GM21723 (cell line): ENCODE results near the gene PPP1R13L.
"Not testable (repeated sequence)": the region's sequence is repeated elsewhere in the genome, so short reads cannot be mapped to it uniquely, and the experiment has no call there.

ENCODE experiments used
- ATAC-seq: cut with Tn5 transposase; IDR thresholded peaks from one replicate; pipeline ENCODE4 v1.9.1; 2021; ENCODE audit warnings: mild to moderate bottlenecking, moderate library complexity; ENCODE audit not compliant: unreplicated experiment

The PPP1R13L gene

GRCh38 chr19:45404557-45405434, at the start of gene PPP1R13L:
PPP1R13L (minus strand) TSS chr19:45405069; CDS start chr19:45398318, 6,751 bp downstream.
- ATAC-seq, result peak; percentile 10

GRCh38 chr19:45451850-45452387, 47.0 kb upstream of the PPP1R13L start:
- no peak for ATAC-seq

GRCh38 chr19:45451131-45451849, 46.4 kb upstream of the PPP1R13L start:
- no peak for ATAC-seq

GRCh38 chr19:45450012-45450333, 45.1 kb upstream of the PPP1R13L start:
- ATAC-seq, result no peak

GRCh38 chr19:45448887-45449299, 44.0 kb upstream of the PPP1R13L start:
- no peak for ATAC-seq

- no peak for ATAC-seq
Measured at GRCh38 chr19:45448425-45448756, 43.5 kb upstream of the PPP1R13L start.

- no peak for ATAC-seq
Measured at GRCh38 chr19:45446944-45447343, 42.1 kb upstream of the PPP1R13L start.

- no peak for ATAC-seq
Measured at GRCh38 chr19:45446295-45446694, 41.4 kb upstream of the PPP1R13L start.

GRCh38 chr19:45445139-45445538, 40.3 kb upstream of the PPP1R13L start:
- ATAC-seq, result no peak

GRCh38 chr19:45444318-45445041, 39.6 kb upstream of the PPP1R13L start:
- ATAC-seq, result no peak

- ATAC-seq, result no peak
Measured at GRCh38 chr19:45443462-45444317, 38.8 kb upstream of the PPP1R13L start.

GRCh38 chr19:45442778-45443461, 38.1 kb upstream of the PPP1R13L start:
- ATAC-seq, result no peak

GRCh38 chr19:45442408-45442777, 37.5 kb upstream of the PPP1R13L start:
- no peak for ATAC-seq

GRCh38 chr19:45440873-45441654, 36.2 kb upstream of the PPP1R13L start:
- ATAC-seq, result no peak

GRCh38 chr19:45440259-45440638, 35.4 kb upstream of the PPP1R13L start:
- no peak for ATAC-seq

- ATAC-seq, result peak; percentile 57
Measured at GRCh38 chr19:45439569-45440258, 34.8 kb upstream of the PPP1R13L start.

GRCh38 chr19:45439190-45439568, 34.3 kb upstream of the PPP1R13L start:
- no peak for ATAC-seq

- no peak for ATAC-seq
Measured at GRCh38 chr19:45437328-45437727, 32.5 kb upstream of the PPP1R13L start.

- ATAC-seq, result not testable (repeated sequence)
Measured at GRCh38 chr19:45432543-45432942, 27.7 kb upstream of the PPP1R13L start.
